GM21360 (cell line): ENCODE data around the gene DYNLT2.
"Not testable (repeated sequence)": the region's sequence is repeated elsewhere in the genome, so short reads cannot be mapped to it uniquely, and the experiment has no call there.

ENCODE experiments used
- ATAC-seq: cut with Tn5 transposase; IDR thresholded peaks from one replicate; pipeline ENCODE4 v1.9.1; 2021; ENCODE audit warnings: mild to moderate bottlenecking, moderate library complexity; ENCODE audit not compliant: unreplicated experiment

DYNLT2 gene

DNA sequence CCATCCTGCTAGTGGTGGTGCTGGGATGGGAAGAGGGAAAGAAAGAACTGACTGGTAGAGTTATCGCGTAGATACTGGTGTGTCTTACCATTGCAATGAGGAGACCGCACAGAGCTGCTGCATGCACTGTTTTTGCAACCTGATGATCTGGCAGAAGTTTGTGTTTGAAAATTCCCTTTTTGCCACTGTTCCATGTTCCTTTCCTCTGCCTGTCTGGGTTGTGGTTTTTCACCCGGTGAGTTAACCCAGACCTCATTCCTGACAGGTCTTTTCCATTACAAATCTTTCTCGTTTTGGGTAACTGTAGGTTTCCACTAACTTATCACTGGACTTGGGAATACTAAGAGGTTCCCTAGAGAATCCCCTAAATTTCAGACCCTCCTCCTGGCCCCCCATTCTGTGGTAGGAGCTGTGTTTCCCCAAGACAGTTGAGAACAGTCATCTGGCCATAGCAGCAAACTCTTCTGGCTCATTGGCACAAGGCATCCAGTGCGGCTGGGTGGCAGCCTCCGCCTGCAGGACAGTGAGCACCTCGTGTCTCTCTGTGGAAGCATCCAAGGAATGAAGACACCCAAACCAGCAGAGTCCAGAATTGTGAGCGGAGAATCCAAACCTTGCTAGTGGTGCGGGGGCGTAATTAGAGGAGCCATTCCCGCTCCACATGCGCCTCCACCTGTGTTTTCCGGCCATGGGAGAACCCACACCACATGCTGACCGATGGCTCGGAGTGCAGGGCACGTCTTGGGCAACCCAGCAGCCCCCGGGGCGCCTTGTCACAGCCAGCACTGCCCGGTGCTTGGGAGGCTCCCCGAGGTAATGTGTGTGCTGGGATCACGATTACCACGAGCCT is 32.8 kb upstream of the DYNLT2 start:
- ATAC-seq, result no peak

DNA sequence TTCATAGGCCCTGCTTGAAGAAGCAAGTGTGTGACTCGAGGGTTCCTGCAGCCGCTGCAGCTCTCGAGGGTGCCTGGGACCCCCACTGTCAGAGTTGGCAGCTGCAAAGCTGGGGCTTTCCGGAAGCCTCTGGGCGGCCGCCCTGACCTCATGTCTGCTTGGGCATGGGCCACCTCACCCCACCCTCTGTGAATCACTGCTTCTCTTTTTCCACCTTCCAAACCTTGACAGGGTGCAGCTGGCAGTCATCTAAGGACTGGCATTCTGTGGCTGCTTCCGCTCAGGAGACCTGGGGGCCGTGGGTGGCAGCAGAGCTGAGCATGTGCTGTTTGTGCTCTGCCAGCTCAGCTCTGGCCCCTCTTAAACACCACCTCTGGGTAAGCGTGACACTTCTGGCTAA is 32.0 kb upstream of the DYNLT2 start:
- no peak for ATAC-seq

DNA sequence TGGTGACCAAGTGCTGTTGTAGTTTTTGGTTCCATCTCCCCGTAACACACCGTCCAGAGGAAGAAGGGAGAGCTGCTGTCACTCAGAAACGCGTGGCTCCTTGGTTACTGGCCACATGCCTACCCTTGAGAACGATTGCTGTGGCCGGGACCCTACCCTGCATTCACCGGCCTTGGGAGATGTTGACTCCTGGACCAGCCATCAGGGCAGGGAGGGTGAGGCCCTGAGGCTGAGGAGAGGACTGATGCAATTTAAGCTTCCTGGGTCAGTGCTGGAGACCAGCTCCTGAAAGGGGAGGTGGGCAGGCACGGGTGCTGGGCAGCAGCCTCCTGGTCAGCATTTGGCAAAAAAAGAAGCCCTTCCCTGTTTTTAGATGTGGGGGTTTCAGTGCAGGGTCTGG is 31.6 kb upstream of the DYNLT2 start:
- no peak for ATAC-seq

DNA sequence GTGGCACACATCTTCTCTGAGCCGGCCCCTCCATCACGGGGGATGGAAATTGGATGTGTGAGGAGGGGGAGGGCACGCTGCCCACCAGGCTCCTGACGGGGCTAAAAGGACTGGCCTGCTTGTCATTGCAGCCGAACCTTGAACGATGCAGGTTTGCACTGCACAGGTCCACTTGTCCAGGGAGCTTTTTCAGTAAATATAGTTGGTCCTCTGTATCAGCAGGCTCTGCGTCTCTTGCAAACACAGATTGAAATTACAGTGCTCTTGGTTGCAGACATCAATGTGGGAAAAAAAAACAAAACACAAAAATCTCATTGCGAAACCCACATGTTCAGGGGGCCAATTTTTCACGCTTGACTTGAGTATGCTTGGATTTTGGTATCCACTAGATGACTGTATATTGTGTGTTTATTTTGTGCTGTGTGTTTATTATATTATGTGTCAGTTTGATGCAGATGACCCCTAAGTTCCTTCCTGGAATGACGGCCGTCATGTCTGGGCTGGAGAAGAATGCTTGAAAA is 29.3 kb upstream of the DYNLT2 start:
- ATAC-seq, result no peak

DNA sequence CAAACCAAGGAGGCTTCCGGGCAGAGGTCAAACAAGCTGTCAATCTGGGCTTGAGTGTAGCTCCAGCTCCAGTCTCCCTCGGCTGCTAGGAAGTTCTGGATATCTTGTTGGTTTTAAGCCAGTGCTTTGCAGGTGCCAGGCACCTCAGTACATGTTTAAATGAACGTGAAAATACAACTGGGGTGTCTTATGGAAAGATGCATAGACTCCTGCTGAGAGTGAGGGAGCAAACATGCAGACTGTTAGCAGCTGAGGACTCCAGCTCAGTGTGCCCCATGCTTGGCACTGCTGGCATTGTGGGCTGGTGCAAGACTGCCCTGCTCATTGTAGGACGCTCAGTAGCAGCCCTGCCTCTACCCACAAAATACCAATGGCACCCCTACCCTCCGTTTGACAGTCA is 28.5 kb upstream of the DYNLT2 start:
- no peak for ATAC-seq

DNA sequence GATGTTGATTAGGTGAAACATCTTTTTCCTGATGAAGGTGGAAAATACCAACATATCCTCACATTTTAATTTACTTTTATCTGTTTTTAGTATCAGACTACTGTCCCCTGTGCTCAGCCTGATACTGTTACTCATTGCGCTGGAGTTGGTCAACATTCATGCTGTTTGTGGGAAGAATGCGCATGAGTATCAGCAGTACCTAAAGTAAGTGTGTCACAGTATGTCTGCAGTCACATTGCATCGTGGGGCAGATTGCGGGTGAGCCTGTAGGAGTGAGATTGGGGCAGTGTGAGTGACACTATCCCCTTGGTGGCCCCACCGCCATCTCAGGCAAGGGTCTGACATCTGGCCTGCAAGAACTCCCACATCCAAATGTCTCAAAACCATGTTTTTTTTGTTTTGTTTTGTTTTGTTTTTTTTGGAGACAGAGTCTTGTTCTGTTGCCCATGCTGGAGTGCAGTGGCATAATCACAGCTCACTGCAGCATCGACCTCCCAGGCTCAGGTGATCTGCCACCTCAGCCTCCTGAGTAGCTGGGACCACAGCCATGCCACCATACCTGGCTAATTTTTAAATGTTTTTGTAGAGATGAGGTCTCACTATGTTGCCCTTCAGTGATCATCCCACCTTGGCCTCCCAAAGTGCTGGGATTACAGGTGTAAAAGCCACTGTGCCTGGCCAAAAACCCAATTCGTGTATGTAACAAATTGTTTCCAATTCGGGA is 27.9 kb upstream of the DYNLT2 start:
- no peak for ATAC-seq

DNA sequence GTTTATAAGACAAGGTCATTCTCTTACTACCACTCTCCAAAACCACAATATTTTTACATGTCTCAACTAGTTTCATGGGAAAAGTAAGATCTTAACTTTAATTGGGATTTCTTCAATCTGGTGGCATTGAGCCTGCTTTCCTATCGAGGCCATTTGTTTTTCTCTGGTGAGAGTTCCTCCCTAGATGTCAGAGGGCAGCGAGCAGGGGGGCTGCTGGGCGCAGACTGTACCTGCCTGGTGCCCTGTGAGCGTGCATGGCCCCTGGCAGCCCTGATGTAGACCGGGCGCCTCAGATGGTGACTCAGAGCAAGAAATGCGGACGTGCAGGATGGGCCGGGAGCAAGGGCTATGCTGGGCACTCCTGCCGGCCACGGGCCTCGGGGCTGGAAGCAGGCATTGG is 27.3 kb upstream of the DYNLT2 start:
- no peak for ATAC-seq

DNA sequence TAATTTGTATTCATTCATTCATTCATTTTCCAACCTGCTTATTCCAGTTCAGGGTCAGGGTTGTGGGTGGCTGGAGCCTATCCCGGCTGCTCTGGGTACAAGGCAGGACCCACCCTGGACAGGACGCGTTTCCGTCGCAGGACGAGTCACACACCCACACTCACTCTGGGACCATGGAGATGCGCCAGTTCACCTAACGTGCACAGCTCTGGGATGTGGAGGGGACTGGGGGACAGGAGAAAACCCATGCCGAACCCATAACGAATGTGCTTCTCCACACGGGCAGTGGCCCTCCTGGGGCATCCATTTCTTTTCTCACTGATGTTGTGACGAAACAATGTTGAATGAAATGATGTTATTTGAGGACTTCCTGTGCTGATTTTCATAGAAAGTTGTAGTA is 26.5 kb upstream of the DYNLT2 start:
- no peak for ATAC-seq

DNA sequence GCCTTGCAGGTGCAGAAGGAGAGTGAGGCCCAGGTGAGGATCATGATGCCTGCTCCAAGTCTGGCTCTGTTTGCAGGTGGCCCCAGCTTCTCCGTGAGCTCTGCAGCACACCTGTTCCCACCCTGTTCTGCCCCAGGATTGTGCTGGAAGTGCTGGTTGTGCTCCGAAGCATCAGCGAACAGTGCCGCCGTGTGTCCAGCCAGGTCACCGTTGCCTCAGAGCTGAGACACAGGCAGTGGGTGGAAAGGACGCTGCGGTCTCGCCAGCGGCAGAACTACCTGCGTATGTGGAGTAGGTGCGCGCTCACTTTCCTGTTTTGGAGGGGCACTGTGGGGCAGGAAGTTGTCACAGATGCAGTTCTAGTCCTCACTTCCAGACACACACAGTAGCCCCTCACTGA is 25.0 kb upstream of the DYNLT2 start:
- ATAC-seq, result no peak

DNA sequence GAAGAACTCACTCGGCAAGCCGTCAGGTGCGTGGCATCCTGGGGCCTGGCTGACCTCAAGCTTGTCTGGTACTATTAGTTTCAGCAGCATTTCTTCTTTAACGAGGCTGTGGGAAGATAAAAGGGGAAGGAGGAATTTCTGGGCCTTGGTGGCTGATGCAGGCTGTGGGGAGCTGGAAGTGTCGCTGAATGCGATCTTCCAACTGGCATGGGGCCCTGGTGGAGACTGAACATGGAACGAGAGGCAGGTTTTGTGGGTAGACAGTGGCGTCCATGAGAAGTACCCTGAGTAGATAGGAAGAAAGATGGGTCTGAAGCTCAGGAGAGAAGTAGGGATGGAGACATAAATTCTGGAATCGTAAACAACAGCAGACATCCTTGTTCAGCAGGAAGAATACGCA is 23.9 kb upstream of the DYNLT2 start:
- no peak for ATAC-seq

DNA sequence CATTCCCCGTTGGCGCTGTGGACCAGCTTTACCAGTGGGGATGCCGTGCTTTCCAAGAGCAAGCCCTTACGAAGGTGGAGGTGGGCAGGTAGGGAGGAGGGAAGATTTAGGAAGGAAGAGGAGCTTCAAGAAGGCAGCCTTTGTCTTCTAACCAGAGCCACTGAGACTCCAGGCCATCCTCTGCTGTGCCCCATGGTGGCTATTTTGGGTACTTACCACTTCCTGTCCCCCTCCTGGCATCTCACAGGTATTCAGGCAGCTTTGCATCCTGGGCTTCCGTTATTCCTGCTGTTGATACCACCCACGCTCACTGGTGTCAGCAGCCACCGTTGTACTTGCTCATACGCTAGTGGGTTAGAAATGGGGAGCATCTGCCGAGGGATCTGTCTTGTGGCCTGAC is 23.0 kb upstream of the DYNLT2 start:
- no peak for ATAC-seq

DNA sequence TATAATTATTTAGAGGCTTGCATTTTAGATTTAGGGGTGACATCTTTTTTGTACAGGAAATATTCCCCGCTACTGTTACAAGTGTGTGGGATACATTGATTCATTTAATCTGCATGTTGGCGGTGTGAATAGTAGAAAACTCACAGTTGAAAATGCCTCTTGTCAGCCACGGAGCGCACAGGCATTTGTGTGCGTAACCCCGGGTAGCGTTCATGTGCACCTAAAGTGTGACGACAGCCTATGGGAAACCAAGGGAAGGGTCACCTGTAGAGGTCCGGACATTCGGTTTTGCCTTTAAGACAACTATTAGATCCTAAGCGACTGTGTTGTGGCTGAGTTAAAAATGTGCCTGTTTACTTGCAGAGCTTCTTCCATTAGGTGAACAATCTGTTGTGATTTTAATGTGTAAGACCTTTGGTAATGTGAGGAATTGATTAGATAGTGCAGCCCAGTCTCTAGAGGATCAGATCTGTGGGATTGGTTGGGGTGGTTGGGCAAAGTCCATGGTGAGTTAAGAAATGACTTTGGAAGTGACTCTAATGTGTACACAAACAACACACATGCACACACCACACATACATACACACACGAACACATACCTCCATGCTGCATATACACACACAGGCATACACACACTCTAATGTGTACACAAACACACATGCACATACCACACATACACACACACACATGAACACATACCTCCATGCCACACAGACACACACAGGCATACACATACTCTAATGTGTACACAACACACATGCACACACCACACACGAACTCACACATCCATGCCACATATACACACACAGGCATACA is 15.8 kb upstream of the DYNLT2 start:
- ATAC-seq, result no peak

DNA sequence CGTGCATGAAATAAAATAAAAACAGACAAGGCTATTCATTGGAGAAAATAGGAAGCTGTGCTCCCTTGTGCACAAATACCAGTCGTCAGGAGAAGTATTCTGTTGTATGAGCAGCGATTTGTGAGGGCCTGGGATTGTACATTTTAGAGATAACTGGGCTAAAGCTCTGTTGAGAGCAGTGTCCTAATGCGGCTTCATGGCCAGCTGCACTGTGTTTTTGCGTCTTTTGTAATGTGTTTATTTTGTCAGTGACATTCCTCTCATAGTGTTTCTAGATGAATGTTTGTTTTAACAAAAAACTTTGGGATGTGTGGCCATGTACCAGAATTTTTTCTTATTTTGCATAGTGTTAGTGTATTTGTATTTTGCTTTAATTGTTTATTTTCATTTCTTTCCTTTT is 14.9 kb upstream of the DYNLT2 start:
- no peak for ATAC-seq

DNA sequence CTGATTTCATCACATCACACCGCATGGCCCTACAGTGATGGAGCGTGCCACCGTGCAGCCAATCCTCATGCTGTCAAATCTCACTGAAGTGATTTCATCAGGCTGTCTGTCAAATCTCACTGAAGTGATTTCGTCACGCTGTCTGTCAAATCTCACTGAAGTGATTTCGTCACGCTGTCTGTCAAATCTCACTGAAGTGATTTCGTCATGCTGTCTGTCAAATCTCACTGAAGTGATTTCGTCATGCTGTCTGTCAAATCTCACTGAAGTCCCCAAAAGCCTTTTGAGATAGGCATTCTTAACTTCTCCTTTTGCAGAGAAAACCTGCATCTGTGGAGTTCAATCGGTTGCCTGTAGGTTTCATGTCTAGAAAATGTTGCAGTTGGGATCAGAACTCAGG is 14.4 kb upstream of the DYNLT2 start:
- ATAC-seq, result not testable (repeated sequence)

DNA sequence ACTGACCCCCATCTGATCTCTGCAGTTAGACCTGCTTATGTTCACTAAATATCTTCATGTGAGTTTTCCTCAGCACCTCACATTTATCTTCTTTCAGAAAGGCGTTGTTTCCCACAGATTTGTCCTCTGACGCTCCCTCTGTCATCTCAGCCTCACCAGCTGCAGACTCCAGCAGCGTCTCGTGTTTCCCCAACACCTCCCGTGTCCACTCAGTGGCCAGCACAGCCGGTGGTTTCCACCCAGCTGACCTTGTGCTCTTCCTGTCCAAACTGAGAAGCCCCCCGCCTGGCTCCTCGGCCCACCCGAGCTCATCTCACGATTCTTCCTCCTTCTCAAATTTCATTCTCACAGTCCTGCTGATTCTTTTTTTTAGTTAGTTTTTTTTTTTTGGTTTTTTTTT is 12.5 kb upstream of the DYNLT2 start:
- no peak for ATAC-seq

DNA sequence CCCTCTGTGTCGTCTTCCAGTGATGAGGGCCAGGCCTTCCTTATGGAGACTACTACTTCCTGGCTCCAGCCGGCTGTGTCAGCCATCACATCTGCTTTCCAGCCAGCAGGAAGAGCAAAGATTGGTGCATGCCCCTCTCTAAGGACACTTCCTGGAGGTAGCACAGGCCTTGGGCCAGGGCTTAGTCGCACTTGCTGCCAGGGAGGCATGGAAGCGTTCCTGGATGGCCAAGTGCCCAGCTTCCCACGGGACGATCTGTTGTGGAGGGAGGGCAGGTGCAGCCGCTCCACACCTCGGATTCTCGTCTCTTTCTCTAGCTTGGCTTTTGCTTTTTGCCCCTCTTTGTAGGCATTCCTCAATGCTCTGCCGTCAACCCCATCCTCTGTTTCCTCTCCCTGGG is 11.9 kb upstream of the DYNLT2 start:
- ATAC-seq, result no peak

DNA sequence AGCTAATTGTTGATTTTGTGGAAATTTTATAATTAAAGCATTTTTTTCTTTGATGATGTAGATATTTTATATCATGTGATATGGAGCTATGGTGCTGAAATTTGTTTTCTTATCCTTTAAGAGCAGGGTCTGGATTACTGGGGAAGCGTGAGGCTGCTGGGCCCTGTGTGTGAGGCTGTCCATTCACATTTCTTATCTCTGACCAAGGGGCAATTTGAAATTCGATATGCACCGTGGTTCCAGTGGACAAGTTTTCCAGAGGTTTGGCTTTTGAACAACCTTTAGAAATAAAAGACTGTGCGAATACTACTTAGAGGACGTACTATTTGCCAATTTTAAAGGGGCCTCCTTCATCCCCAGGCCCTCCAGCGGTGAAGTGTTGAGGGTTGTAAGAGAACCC is 3.8 kb upstream of the DYNLT2 start:
- ATAC-seq, result no peak

DNA sequence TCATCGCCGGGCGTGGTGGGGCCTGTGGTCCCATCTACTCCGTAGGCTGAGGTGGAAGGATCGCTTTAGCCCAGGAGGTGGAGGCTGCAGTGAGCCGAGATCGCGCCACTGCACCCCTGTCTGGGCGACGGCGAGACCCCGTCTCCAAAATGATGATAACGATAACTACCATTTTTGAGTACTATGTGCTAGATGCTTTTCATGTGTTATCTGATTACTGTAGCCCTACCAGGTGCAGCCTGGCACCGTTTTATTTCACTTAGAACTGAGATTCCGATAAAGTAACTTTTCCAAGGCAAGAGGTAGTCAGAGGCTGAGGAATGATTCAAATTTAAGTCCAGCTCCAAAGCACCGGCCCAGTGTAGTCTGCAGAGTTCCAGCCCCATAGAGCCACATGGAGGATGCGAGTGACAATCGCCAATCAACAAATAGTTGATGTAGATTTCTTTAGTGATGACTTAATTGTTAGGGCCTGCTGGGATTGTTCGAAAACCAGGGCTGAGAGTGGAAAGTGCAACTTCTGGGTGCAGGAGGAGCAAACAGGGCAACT is 777 bp upstream of the DYNLT2 start:
- ATAC-seq, result no peak

DNA sequence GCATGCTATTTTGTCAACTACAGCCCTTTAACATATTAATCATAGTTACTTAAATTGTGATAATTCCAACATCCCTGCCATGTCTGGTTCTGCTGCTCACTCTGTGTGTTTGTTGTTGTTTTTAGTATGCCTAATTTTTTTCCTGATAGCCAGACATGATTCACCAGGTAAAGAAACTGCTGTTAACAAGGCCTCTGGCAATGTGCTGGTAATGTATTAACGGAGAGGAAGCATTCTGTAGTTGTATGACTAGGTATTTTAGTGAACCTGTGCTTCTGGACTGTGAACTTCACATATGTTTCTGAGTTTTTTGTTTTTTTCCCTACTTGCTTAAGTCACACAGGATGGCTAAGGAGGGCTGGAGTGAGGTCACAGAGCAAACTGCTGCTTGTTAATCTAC is 4.8 kb downstream of the DYNLT2 start:
- no peak for ATAC-seq

DNA sequence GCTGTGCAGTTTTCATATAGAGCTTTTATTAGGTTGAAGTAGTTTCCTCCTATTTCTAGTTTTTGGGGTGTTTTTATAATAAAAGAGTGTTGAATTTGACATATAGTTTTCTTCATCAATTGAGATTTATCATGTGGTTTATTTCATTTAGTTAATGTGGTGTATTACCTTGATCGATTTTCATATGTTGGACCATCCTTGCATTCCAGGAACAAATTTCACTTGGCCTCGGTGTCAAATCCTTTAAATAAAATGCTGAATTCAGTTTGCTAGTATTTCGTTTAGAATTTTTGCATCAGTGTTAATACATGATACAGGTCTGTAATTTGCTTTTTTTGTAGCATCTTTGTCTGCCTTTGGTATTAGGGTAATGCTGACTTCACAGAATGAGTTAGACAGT is 6.0 kb downstream of the DYNLT2 start:
- ATAC-seq, result no peak

DNA sequence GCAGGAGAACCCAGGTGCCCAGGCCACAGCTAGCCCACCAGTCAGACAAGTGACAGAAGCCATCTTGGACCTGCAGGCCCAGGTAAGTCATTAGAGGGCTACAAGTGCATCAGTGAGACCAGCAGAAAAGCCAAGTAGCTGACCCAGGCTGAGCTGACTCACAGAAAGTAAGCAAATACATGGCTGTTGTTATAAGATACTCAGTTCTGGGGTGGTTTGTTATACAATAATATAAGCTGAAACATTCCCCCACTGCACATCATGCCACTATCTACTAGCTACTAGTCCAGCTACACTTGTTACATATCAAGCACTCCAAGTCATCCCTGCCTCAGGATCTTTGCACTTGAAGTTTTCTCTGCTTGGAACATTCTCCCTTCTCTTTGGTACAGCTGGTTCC is 10.0 kb downstream of the DYNLT2 start:
- no peak for ATAC-seq
